ENCODE measurements around the gene CTNNBL1. TPM values are rescaled to one million over a fixed set of nuclear protein-coding genes. Genes with fewer than 3 reads are reported as not detected.

Gene CTNNBL1
- total and polyA plus RNA-seq, 8 donors: 14.8 to 34.9 (median 21.3) TPM

DNA sequence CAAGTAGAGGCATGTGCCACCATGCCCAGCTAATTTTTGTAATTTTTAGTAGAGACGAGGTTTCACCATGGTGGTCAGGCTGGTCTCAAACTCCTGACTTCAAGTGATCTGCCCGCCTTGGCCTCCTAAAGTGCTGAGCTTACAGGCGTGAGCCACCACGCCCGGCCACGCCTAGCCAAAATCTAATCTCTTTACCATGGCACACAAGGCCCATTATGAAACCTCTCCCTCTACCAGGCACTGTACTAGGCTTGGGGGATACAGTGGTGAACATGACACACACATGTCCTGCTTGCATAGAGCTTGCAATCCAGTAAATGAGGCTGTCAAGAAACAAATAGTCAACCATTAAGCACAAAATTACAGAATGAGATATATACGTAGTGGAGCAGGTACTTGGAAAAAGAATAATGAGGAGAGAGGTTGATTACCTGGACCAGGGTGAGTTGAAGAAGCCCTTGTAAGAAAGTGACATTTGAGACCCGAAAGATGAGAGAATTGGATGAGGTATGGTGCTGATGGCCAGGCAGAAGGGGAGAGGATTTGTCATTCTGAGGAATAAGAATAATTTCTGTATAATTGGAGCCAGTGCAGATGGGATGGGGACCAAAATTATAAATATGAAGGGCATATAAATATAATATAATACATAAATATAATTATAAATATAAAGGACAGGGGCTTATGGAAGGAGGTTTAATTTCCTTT, 1.2 kb upstream of the CTNNBL1 start:
- Histone ChIP-seq H3K4me3 (no peak overlapping the region), H3K27me3 (no peaks in the 10 kb centered on the region), H3K36me3 (no peaks in the 10 kb centered on the region), H3K4me1 (peaks cover 8 to 14% (median 13%) of the 10 kb centered on the region in 3 donors), H3K9me3 (no peaks in the 10 kb centered on the region), H3K27ac (no peak overlapping the region)
- FAIRE-seq (no peak), DNase-seq (no peak), ATAC-seq (no peak)
- TF ChIP-seq, protein P1, sequence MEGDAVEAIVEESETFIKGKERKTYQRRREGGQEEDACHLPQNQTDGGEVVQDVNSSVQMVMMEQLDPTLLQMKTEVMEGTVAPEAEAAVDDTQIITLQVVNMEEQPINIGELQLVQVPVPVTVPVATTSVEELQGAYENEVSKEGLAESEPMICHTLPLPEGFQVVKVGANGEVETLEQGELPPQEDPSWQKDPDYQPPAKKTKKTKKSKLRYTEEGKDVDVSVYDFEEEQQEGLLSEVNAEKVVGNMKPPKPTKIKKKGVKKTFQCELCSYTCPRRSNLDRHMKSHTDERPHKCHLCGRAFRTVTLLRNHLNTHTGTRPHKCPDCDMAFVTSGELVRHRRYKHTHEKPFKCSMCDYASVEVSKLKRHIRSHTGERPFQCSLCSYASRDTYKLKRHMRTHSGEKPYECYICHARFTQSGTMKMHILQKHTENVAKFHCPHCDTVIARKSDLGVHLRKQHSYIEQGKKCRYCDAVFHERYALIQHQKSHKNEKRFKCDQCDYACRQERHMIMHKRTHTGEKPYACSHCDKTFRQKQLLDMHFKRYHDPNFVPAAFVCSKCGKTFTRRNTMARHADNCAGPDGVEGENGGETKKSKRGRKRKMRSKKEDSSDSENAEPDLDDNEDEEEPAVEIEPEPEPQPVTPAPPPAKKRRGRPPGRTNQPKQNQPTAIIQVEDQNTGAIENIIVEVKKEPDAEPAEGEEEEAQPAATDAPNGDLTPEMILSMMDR (IDR thresholded peaks at IDR 0.05): no peak
- 82 to 88% methylated on average over 8 of the region's 8 CpGs for WGBS, 2 donors
- intact Hi-C loops (cut with DNase I): no loop called here

DNA sequence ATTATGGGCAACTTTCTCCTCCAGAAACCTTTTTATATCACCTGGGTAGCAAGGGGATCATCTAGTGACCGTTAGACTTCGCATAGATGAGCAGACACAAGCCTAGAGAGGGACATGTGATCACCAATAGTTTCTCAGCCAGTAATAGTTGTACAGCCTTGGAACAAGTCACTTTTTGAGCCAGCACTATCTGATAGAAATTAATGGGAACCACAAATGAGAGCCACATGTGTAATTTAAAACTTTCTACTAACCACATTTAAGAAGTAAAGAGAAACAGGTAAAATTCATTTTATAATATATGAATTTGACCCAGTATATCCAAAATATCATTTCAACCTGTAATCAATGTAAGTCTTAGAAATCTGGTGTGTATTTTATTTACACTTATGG, 592 bp upstream of the CTNNBL1 start:
- no peak for DNase-seq
- 84 to 86% methylated on average over 2 of the region's 2 CpGs for WGBS, 2 donors
- Histone ChIP-seq H3K9me3 (no peaks in the 10 kb centered on the region), H3K36me3 (no peaks in the 10 kb centered on the region), H3K27me3 (no peaks in the 10 kb centered on the region), H3K27ac (no peak overlapping the region), H3K4me1 (peaks cover 8 to 14% (median 13%) of the 10 kb centered on the region in 3 donors), H3K4me3 (peak overlapping the region; percentile 70 to 89 (median 86))
- TF ChIP-seq, protein P1 (IDR thresholded peaks at IDR 0.05): no peak
- ATAC-seq: no peak
- intact Hi-C loops (cut with DNase I): no loop called here
- no peak for FAIRE-seq

- no peak overlapping the region for H3K27ac ChIP-seq
- H3K4me1 ChIP-seq: peaks cover 13 to 14% (median 13%) of the 10 kb centered on the region in 3 donors
- intact Hi-C loops (cut with DNase I): no loop called here
- no peak for DNase-seq
- FAIRE-seq: no peak
- no peaks in the 10 kb centered on the region for H3K36me3 ChIP-seq
- no peaks in the 10 kb centered on the region for H3K27me3 ChIP-seq
- WGBS, 2 donors: 48 to 53% methylated on average over 3 of the region's 3 CpGs
- no peak overlapping the region for H3K4me3 ChIP-seq
- TF ChIP-seq, protein P1 (IDR thresholded peaks at IDR 0.05): no peak
- no peak for ATAC-seq
- H3K9me3 ChIP-seq: no peaks in the 10 kb centered on the region
These were observed 2.0 kb downstream of the CTNNBL1 start for GRCh38 chr20:37695684-37696342.

DNA sequence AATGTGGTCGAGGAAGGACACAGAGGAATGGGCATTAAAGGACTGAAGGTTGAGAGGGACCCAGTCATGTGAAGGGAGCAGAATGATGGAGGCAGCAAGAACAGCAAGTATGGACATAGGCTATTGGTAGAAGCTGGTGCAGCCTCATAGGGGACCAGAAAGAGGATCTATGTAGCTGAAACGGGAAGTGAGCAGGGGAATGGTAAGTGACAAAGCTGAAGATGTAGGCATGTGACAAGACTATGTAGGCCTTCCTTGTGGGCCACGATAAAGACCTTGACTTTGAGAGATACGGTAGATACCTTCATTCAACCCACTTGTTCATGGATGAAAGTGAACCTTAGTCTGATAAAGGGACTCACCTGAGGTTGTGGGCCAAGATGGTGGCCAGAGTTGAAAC, 3.5 kb downstream of the CTNNBL1 start:
- Histone ChIP-seq H3K4me1 (peaks cover 13 to 14% (median 13%) of the 10 kb centered on the region in 3 donors), H3K36me3 (no peaks in the 10 kb centered on the region), H3K27ac (no peak overlapping the region), H3K9me3 (no peaks in the 10 kb centered on the region), H3K4me3 (no peak overlapping the region), H3K27me3 (no peaks in the 10 kb centered on the region)
- no peak for FAIRE-seq
- DNase-seq: no peak
- TF ChIP-seq, protein P1 (IDR thresholded peaks at IDR 0.05): no peak
- no peak for ATAC-seq
- WGBS, 2 donors: 90 to 92% methylated on average over 4 of the region's 4 CpGs
- intact Hi-C loops (cut with DNase I): no loop called here

DNA sequence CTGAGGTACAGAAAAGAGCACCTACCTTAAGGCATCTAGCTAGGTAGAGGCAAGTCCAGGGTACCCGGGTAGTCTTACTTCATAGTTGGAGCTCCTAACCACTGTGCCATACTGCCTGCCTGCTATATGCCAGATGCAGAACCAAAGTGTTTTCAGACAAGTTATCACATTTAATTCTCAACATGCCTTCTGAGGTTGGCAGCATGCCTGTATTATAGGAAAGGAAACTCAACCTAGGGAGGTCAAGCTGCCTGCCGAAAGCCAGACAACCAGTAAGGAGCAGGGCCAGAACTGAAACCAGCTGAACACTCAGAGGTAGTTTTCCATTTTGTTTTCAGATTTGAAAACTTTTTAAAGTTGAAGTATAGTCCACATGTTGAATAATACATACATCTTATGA, 5.4 kb downstream of the CTNNBL1 start:
- ATAC-seq: peak in 1 of 4 donors; percentile 41
- intact Hi-C loops (cut with DNase I): no loop called here

More for the DNA sequence above, 5.4 kb downstream of the CTNNBL1 start:
- no peak for DNase-seq
- no peak for FAIRE-seq
- Histone ChIP-seq H3K9me3 (no peaks in the 10 kb centered on the region), H3K4me1 (peaks cover 13 to 14% (median 13%) of the 10 kb centered on the region in 3 donors), H3K27ac (no peak overlapping the region), H3K36me3 (no peaks in the 10 kb centered on the region), H3K4me3 (no peak overlapping the region), H3K27me3 (no peaks in the 10 kb centered on the region)
- TF ChIP-seq, protein P1 (IDR thresholded peaks at IDR 0.05): no peak
- WGBS, 2 donors: 39 to 40% methylated on average over 2 of the region's 2 CpGs
